ENCODE data around the gene OSBPL8. TPM values are rescaled to one million over a fixed set of nuclear protein-coding genes. Genes with fewer than 3 reads are reported as not detected.

OSBPL8 gene
- total RNA-seq, 2 experiments from 2014 or later = 25.0 to 61.3 TPM

DNA sequence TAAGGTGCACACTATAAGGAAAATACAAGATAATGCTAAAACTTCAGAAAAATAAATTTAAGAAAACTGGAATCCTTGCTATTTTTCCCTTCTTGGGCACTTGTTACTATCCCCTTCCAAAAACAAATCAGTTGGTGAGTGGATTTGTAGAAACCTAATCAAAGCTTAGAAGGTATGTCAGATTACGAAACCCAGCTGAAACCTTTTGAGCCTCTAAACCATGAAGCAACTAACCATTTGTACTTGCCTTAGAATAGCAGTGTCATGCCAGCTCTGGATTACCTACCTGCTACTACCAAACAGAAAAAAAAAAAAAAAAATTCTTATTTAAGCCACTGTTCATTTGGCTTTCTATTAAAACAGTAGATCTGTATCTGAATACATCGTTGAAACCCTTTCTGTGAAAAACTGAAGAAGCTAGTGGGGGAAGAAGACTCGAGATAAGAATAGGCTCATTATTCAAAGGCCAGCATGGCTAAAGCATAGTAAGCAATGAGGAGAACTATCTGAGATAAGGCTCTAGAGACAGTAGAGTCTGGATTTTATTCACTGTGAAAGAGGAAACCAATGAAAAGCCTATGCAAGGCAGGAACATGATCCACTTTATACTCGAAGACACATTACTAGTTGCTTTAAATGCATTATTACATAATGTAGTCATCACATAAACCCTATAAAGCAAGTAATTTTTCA lies 30.2 kb downstream of the OSBPL8 start:
- H3K9me2 ChIP-seq (ENCODE audit: insufficient read depth, low read length) = no peaks in the 10 kb centered on the region
- DNase-seq (ENCODE audit: low spot score) = no peak
- H3K36me3 ChIP-seq (ENCODE audit: insufficient read depth, low read length) = 0 out of 2 replicates have a peak, but pooled peaks cover 5% of the 10 kb centered on the region
- ChIA-PET CTCF (ENCODE audit: unreplicated experiment) (no interaction called here), POLR2A (interaction anchor here (0.6 to 1.3 kb wide), 6 partner anchors 8 to 527 kb away, joined by 3 to 7 read pairs (median 4); no protein-coding TSS in a partner anchor)
- no peak overlapping the region for H2AFZ ChIP-seq (ENCODE audit: low read length)
- no peaks in the 10 kb centered on the region for H3K9me3 ChIP-seq (ENCODE audit: low read length)
- H3K27ac ChIP-seq (ENCODE audit: low read depth, low read length, poor library complexity, severe bottlenecking) = no peak overlapping the region
- no peaks in the 10 kb centered on the region for H4K20me1 ChIP-seq (ENCODE audit: insufficient read depth, low read length)
- TF ChIP-seq EZH2phosphoT487 (IDR thresholded peaks at IDR 0.05; ENCODE audit: borderline replicate concordance, low read depth, low read length) = no peak
- TF ChIP-seq, protein P1, sequence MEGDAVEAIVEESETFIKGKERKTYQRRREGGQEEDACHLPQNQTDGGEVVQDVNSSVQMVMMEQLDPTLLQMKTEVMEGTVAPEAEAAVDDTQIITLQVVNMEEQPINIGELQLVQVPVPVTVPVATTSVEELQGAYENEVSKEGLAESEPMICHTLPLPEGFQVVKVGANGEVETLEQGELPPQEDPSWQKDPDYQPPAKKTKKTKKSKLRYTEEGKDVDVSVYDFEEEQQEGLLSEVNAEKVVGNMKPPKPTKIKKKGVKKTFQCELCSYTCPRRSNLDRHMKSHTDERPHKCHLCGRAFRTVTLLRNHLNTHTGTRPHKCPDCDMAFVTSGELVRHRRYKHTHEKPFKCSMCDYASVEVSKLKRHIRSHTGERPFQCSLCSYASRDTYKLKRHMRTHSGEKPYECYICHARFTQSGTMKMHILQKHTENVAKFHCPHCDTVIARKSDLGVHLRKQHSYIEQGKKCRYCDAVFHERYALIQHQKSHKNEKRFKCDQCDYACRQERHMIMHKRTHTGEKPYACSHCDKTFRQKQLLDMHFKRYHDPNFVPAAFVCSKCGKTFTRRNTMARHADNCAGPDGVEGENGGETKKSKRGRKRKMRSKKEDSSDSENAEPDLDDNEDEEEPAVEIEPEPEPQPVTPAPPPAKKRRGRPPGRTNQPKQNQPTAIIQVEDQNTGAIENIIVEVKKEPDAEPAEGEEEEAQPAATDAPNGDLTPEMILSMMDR (conservative IDR thresholded peaks at IDR 0.05; ENCODE audit: low read length) = no peak
- peaks cover 47% of the 10 kb centered on the region; the same call in 1 of the 2 replicates for H3K79me2 ChIP-seq (ENCODE audit: insufficient read depth, low read depth, low read length)
- intact Hi-C loops (cut with micrococcal nuclease; ENCODE audit: unreplicated experiment) = no loop called here
- H3K4me2 ChIP-seq (ENCODE audit: low read length) = no peak overlapping the region
- no peak overlapping the region for H3K4me3 ChIP-seq (ENCODE audit: low read depth, low read length, poor library complexity, severe bottlenecking)
- H3K4me1 ChIP-seq (ENCODE audit: insufficient read depth, low read length, poor library complexity, severe bottlenecking) = no peaks in the 10 kb centered on the region
- no TSS peak for BruUV-seq (replicated peaks)

DNA sequence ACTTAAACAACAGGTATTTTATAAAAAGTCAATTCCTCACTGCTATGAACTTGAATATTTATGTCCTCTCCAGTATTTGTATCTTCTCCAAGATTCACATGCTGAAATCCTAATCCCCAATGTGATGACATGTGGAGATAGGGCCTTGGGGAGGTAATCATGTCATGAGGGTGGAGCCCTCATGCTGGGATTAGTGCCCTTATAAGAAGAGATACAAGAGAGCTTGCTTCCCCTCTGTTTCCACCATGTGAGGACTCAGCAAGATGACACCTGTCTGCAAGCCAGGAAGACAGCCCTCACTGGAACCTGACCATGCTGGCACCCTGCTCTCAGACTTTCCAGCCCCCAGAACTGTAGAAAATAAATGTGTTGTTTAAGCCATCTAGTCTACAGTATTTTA lies 36.2 kb downstream of the OSBPL8 start:
- peaks cover 36% of the 10 kb centered on the region; the same call in 1 of the 2 replicates for H3K9me3 ChIP-seq (ENCODE audit: low read length)
- no peaks in the 10 kb centered on the region for H3K9me2 ChIP-seq (ENCODE audit: insufficient read depth, low read length)
- ChIA-PET POLR2A (no interaction called here), CTCF (ENCODE audit: unreplicated experiment) (no interaction called here)
- BruUV-seq (replicated peaks) = no TSS peak
- intact Hi-C loops (cut with micrococcal nuclease; ENCODE audit: unreplicated experiment) = no loop called here
- H3K27ac ChIP-seq (ENCODE audit: low read depth, low read length, poor library complexity, severe bottlenecking) = no peak overlapping the region
- peaks cover 17% of the 10 kb centered on the region for H3K4me1 ChIP-seq (ENCODE audit: insufficient read depth, low read length, poor library complexity, severe bottlenecking)
- TF ChIP-seq, protein P1 (conservative IDR thresholded peaks at IDR 0.05; ENCODE audit: low read length) = no peak
- no peak for TF ChIP-seq EZH2phosphoT487 (IDR thresholded peaks at IDR 0.05; ENCODE audit: borderline replicate concordance, low read depth, low read length)
- H3K36me3 ChIP-seq (ENCODE audit: insufficient read depth, low read length) = peaks cover 38% of the 10 kb centered on the region
- H3K4me3 ChIP-seq (ENCODE audit: low read depth, low read length, poor library complexity, severe bottlenecking) = no peak overlapping the region
- H3K79me2 ChIP-seq (ENCODE audit: insufficient read depth, low read depth, low read length) = peaks cover 43% of the 10 kb centered on the region; the same call in 1 of the 2 replicates
- no peak overlapping the region for H3K4me2 ChIP-seq (ENCODE audit: low read length)
- no peak for DNase-seq (ENCODE audit: low spot score)
- no peaks in the 10 kb centered on the region for H4K20me1 ChIP-seq (ENCODE audit: insufficient read depth, low read length)
- no peak overlapping the region for H2AFZ ChIP-seq (ENCODE audit: low read length)

DNA sequence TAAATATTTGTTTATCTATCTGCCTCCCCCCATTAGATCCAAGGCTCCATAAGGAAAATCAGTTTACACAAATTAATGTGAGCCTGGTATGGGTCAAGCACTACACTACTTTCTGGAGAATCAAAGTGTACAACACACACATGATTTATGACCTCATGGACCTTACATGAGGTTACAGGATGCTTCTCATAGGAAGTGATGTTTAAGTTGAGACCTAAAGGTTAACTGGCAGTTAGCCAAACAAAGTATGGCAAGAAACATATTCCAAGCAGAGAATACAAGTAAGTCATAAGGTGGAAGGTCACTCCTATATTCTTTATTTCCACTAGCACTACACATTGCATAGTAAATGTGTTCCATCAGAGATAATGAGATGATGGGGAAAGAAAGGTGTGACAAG lies 39.2 kb downstream of the OSBPL8 start:
- DNase-seq (ENCODE audit: low spot score) = no peak
- no peaks in the 10 kb centered on the region for H3K9me2 ChIP-seq (ENCODE audit: insufficient read depth, low read length)
- intact Hi-C loops (cut with micrococcal nuclease; ENCODE audit: unreplicated experiment) = no loop called here

More for the DNA sequence above, 39.2 kb downstream of the OSBPL8 start:
- Histone ChIP-seq H3K79me2 (ENCODE audit: insufficient read depth, low read depth, low read length) (peaks cover 41% of the 10 kb centered on the region; the same call in 1 of the 2 replicates), H3K4me1 (ENCODE audit: insufficient read depth, low read length, poor library complexity, severe bottlenecking) (peaks cover 17% of the 10 kb centered on the region), H4K20me1 (ENCODE audit: insufficient read depth, low read length) (no peaks in the 10 kb centered on the region), H2AFZ (ENCODE audit: low read length) (no peak overlapping the region), H3K9me3 (ENCODE audit: low read length) (peaks cover 37% of the 10 kb centered on the region; the same call in 1 of the 2 replicates), H3K27ac (ENCODE audit: low read depth, low read length, poor library complexity, severe bottlenecking) (no peak overlapping the region), H3K36me3 (ENCODE audit: insufficient read depth, low read length) (peaks cover 51% of the 10 kb centered on the region), H3K4me3 (ENCODE audit: low read depth, low read length, poor library complexity, severe bottlenecking) (no peak overlapping the region), H3K4me2 (ENCODE audit: low read length) (no peak overlapping the region)
- no TSS peak for BruUV-seq (replicated peaks)
- CTCF ChIA-PET (ENCODE audit: unreplicated experiment) = no interaction called here
- POLR2A ChIA-PET = interaction anchor here (1.1 kb wide), 1 partner anchor 499 kb away, joined by 3 read pairs; no protein-coding TSS in a partner anchor
- TF ChIP-seq, protein P1 (conservative IDR thresholded peaks at IDR 0.05; ENCODE audit: low read length) = no peak
- TF ChIP-seq EZH2phosphoT487 (IDR thresholded peaks at IDR 0.05; ENCODE audit: borderline replicate concordance, low read depth, low read length) = no peak
